ENCODE measurements around the gene PHLDB1.

The PHLDB1 gene

DNA sequence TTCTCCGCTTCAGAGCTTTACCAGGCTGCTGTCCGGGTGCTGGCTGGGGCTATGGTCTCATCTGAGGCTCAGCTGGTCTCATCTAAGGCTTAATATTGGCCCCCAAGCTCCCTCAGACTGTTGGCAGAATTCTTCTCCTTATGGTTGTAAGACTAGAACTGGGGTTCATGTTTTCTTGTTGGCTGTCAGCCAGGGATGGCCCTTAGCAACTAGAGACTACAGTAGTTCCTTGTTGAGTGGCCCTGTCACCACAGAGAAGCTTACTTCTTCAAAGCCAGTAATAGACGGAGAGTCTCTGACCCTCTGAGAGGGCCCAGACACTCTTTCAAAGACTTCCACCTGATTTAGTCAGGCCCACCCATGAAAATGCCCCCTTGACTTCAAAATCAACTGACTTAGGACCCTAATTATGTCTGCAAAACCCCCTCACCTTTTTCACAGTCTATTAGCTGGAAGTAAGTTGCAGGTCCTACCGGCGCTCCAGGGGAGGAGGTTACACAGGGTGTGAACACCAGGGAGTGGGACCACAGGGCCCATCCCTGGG, 96.2 kb downstream of the PHLDB1 start:
- Histone ChIP-seq H3K27me3 (ENCODE audit: control insufficient read depth, insufficient read depth, low read length) (no peaks in the 10 kb centered on the region), H3K4me1 (ENCODE audit: control insufficient read depth, low read depth, low read length) (peaks cover 9% of the 10 kb centered on the region), H3K9me3 (ENCODE audit: control insufficient read depth, low read depth, low read length) (no peaks in the 10 kb centered on the region), H3K27ac (ENCODE audit: low read length) (no peak overlapping the region), H3K9ac (ENCODE audit: low read length) (no peak overlapping the region), H3K36me3 (ENCODE audit: control insufficient read depth, low read depth, low read length) (no peaks in the 10 kb centered on the region), H3K4me3 (ENCODE audit: low read length) (no peak overlapping the region)

- no peak overlapping the region for H3K4me3 ChIP-seq (ENCODE audit: low read length)
- H3K36me3 ChIP-seq (ENCODE audit: control insufficient read depth, low read depth, low read length): no peaks in the 10 kb centered on the region
- no peaks in the 10 kb centered on the region for H3K27me3 ChIP-seq (ENCODE audit: control insufficient read depth, insufficient read depth, low read length)
- peaks cover 9% of the 10 kb centered on the region for H3K4me1 ChIP-seq (ENCODE audit: control insufficient read depth, low read depth, low read length)
- H3K9ac ChIP-seq (ENCODE audit: low read length): no peak overlapping the region
- no peaks in the 10 kb centered on the region for H3K9me3 ChIP-seq (ENCODE audit: control insufficient read depth, low read depth, low read length)
- no peak overlapping the region for H3K27ac ChIP-seq (ENCODE audit: low read length)
Measured at GRCh38 chr11:118705111-118705741, 97.8 kb downstream of the PHLDB1 start.

GRCh38 chr11:118705791-118706545, 98.6 kb downstream of the PHLDB1 start:
- Histone ChIP-seq H3K9ac (ENCODE audit: low read length) (no peak overlapping the region), H3K4me3 (ENCODE audit: low read length) (no peak overlapping the region), H3K36me3 (ENCODE audit: control insufficient read depth, low read depth, low read length) (no peaks in the 10 kb centered on the region), H3K4me1 (ENCODE audit: control insufficient read depth, low read depth, low read length) (peaks cover 9% of the 10 kb centered on the region), H3K9me3 (ENCODE audit: control insufficient read depth, low read depth, low read length) (no peaks in the 10 kb centered on the region), H3K27me3 (ENCODE audit: control insufficient read depth, insufficient read depth, low read length) (no peaks in the 10 kb centered on the region), H3K27ac (ENCODE audit: low read length) (no peak overlapping the region)

DNA sequence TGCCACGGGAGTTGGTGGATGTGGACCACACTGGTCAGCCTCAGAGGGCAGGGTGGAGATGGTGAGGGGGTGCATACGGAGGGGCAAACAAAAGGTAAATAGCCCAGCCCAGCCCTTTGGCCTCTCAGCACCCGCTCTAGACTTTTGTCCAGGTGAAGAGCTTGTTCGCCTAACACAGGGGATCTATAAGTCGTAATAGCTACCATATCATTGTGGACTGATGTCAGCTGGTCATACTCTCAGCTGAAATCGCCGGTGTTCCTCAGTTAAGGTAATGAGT, 99.1 kb downstream of the PHLDB1 start:
- H3K4me3 ChIP-seq (ENCODE audit: low read length): no peak overlapping the region
- H3K9me3 ChIP-seq (ENCODE audit: control insufficient read depth, low read depth, low read length): no peaks in the 10 kb centered on the region
- H3K27me3 ChIP-seq (ENCODE audit: control insufficient read depth, insufficient read depth, low read length): no peaks in the 10 kb centered on the region
- H3K4me1 ChIP-seq (ENCODE audit: control insufficient read depth, low read depth, low read length): peaks cover 9% of the 10 kb centered on the region
- H3K36me3 ChIP-seq (ENCODE audit: control insufficient read depth, low read depth, low read length): no peaks in the 10 kb centered on the region
- no peak overlapping the region for H3K27ac ChIP-seq (ENCODE audit: low read length)
- H3K9ac ChIP-seq (ENCODE audit: low read length): no peak overlapping the region

Data from iPS-18a (cell line).